GM21529 (cell line): Measurements from ENCODE around the gene MAZ.
"Not testable (repeated sequence)": the region's sequence is repeated elsewhere in the genome, so short reads cannot be mapped to it uniquely, and the experiment has no call there.

ENCODE experiments used
- ATAC-seq: cut with Tn5 transposase; IDR thresholded peaks from one replicate; pipeline ENCODE4 v1.9.1; 2021; ENCODE audit not compliant: unreplicated experiment

The MAZ gene

DNA sequence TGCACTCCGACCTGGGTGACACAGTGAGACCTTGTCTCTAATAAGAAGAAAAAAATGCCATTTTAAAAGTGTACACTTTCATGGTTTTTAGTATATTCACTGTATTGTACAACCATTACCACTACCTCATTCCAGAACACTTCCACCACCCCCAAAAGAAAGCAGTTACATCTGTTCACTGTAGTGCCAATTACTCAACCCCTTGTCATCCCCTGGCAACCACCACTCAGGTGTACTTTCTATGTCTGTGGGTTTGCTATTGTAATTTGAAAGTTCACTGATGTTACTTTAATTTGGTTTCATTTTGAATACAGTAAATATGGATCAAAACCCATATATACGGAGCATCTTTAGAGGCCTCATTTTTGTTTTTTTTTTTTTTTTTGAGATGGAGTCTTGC is 22.2 kb upstream of the MAZ start:
- ATAC-seq: no peak

- ATAC-seq: no peak
Observed at GRCh38 chr16:29784901-29785500, 21.3 kb upstream of the MAZ start.

GRCh38 chr16:29787155-29787554 is 19.2 kb upstream of the MAZ start:
- ATAC-seq: not testable (repeated sequence)

- peak; percentile 4 for ATAC-seq
Observed at GRCh38 chr16:29789775-29790182, 16.6 kb upstream of the MAZ start.

DNA sequence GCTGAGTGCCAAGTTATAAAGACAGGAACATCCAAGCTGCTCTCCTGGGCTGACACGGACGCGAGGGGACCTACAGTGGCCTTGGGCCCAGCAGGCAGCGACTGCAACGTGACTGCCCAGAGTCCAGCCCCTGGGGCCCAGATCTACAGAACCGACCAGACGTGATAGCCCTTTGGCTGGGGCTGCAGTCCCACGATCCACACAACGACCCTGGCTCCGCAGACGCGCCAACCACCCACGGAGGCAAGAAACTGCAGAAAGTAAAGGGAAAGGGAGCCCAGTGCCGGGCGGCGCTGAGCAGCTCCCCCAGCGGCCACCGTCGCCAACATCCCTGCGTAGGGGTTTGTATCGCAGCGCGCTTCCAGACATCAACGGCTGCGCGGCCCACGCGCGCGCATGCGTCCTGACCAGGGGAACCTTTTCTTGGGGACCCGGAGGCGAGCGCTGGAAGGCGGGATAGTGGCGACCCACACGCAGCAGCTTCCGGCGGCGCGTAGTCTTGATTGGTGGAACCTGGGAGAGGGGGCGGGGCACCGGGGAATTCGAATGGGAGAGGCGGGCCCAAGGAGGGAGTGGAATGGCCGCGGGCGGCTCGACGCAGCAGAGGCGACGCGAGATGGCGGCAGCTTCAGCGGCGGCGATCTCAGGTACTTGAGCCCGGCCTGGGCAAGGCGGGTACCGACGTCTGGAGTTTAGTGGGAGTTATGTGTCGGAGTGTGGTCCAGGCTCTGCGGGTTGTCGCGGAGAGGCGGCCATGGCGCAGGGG is 16.0 kb upstream of the MAZ start, which contains the start of gene KIF22:
KIF22 (plus strand) TSS at position 569 of the 766 bp plus-strand sequence; CDS start at position 578, 9 bp downstream.
- ATAC-seq: peak; percentile 89

GRCh38 chr16:29790949-29791844 is 15.1 kb upstream of the MAZ start:
- ATAC-seq: no peak

- no peak for ATAC-seq
Observed at GRCh38 chr16:29791845-29792807, 14.2 kb upstream of the MAZ start.

DNA sequence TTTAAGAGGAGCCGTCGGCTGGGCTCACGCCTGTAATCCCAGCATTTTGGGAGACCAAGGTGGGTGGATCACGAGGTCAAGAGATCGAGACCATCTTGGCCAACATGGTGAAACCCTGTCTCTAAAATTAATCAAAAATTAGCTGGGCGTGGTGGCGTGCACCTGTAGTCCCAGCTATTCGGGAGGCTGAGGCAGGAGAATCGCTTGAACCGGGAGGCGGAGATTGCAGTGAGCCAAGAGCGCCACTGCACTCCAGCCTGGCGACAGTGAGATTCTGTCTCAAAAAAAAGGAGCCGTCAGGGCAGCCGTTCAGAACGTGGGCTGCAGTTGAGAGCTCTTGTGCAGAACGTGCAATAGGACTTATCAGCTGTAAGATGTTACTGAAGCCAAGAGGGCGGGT is 13.2 kb upstream of the MAZ start:
- not testable (repeated sequence) for ATAC-seq

GRCh38 chr16:29794231-29794710 is 12.1 kb upstream of the MAZ start:
- ATAC-seq: no peak

- no peak for ATAC-seq
Observed at GRCh38 chr16:29802416-29802935, 3.9 kb upstream of the MAZ start.

DNA sequence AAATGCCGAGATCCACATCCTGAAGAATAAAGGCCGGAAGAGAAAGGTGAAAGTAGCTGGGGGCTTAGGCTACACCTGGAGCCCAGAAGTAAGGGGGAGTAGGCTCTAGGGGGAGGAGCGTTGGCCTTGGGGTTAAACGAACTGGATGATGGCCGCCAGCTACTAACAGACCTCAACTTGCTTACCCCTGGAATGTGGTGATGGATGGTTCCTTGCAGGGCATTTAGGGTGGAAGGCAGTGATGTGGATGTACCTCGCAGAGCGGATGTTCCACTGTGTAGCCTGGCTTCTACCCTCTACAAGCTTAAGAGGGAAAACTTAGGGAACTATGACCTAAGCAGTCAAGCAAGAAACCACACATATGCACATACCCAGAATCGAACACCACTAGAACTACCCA is 2.3 kb upstream of the MAZ start:
- no peak for ATAC-seq

- no peak for ATAC-seq
Observed at GRCh38 chr16:29804455-29805231, 1.7 kb upstream of the MAZ start.

GRCh38 chr16:29805232-29806098 is 864 bp upstream of the MAZ start:
- ATAC-seq: peak; percentile 52

DNA sequence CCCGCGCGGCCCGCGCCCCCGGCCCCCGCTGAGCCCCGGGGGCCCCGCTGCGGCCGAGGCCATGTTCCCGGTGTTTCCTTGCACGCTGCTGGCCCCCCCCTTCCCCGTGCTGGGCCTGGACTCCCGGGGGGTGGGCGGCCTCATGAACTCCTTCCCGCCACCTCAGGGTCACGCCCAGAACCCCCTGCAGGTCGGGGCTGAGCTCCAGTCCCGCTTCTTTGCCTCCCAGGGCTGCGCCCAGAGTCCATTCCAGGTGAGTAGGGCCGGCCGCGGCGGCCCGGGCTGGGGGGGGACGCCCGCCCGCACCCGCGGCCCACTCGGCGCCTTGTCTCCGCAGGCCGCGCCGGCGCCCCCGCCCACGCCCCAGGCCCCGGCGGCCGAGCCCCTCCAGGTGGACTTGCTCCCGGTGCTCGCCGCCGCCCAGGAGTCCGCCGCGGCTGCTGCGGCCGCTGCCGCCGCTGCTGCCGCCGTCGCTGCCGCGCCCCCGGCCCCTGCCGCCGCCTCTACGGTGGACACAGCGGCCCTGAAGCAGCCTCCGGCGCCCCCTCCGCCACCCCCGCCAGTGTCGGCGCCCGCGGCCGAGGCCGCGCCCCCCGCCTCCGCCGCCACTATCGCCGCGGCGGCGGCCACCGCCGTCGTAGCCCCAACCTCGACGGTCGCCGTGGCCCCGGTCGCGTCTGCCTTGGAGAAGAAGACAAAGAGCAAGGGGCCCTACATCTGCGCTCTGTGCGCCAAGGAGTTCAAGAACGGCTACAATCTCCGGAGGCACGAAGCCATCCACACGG is 504 bp downstream of the MAZ start:
- ATAC-seq: no peak

- ATAC-seq: peak; percentile 22
Observed at GRCh38 chr16:29807426-29808218, 1.3 kb downstream of the MAZ start.

GRCh38 chr16:29808219-29808900 is 2.0 kb downstream of the MAZ start:
- no peak for ATAC-seq
